Activated T-helper 17 cell treated with anti-CD3 and anti-CD28 coated beads, Interleukin-2, amount 50 U/mL, for 72 hours (primary cell): ENCODE measurements around the gene KAT6B. TPM values are rescaled to one million over a fixed set of nuclear protein-coding genes. Genes with fewer than 3 reads are reported as not detected.

Experiments used
- ATAC-seq: fragments of 150-1000 bp; cut with Tn5 transposase; replicated peaks from 2 replicates; pipeline ENCODE4 v1.10.0; 2021; ENCODE audit warnings: mild to moderate bottlenecking, moderate library complexity
- H3K27ac Mint-ChIP-seq: one replicate; pipeline ENCODE4 v1.8.0; 2022; ENCODE audit warnings: mixed read lengths
- H3K27me3 Mint-ChIP-seq: one replicate; pipeline ENCODE4 v1.8.0; 2022; ENCODE audit warnings: mixed read lengths
- H3K36me3 Mint-ChIP-seq: one replicate; pipeline ENCODE4 v1.8.0; 2022; ENCODE audit warnings: low read depth, mild to moderate bottlenecking, mixed read lengths
- H3K4me1 Mint-ChIP-seq: one replicate; pipeline ENCODE4 v1.8.0; 2022; ENCODE audit warnings: mixed read lengths
- H3K4me3 Mint-ChIP-seq: one replicate; pipeline ENCODE4 v1.8.0; 2022; ENCODE audit warnings: mild to moderate bottlenecking, mixed read lengths
- H3K9me3 Mint-ChIP-seq: one replicate; pipeline ENCODE4 v1.8.0; 2022; ENCODE audit warnings: mixed read lengths
- total RNA-seq, 2 donors: library from RNA; stranded (reverse); gene quantifications; one replicate each; pipeline ENCODE4 v1.2.3, GENCODE V29; 2022

Gene KAT6B
- total RNA-seq, 2 donors from 2014 or later: 20.5 to 25.9 TPM

GRCh38 chr10:74813381-74814259 is 12.8 kb upstream of the KAT6B start:
- Mint-ChIP-seq H3K9me3 (peaks cover 8% of the 10 kb centered on the region), H3K36me3 (no peaks in the 10 kb centered on the region), H3K27ac (no peak overlapping the region), H3K27me3 (no peaks in the 10 kb centered on the region), H3K4me1 (no peaks in the 10 kb centered on the region), H3K4me3 (no peak overlapping the region)
- ATAC-seq: no peak

- peaks cover 8% of the 10 kb centered on the region for H3K9me3 Mint-ChIP-seq
- no peaks in the 10 kb centered on the region for H3K36me3 Mint-ChIP-seq
- H3K27me3 Mint-ChIP-seq: no peaks in the 10 kb centered on the region
- no peak overlapping the region for H3K4me3 Mint-ChIP-seq
- no peaks in the 10 kb centered on the region for H3K4me1 Mint-ChIP-seq
- H3K27ac Mint-ChIP-seq: no peak overlapping the region
- no peak for ATAC-seq
Measured at GRCh38 chr10:74814797-74815196, 11.6 kb upstream of the KAT6B start.

- H3K36me3 Mint-ChIP-seq: no peaks in the 10 kb centered on the region
- ATAC-seq: peak; percentile 21
- no peak overlapping the region for H3K4me3 Mint-ChIP-seq
- peaks cover 8% of the 10 kb centered on the region for H3K9me3 Mint-ChIP-seq
- H3K27me3 Mint-ChIP-seq: no peaks in the 10 kb centered on the region
- no peaks in the 10 kb centered on the region for H3K4me1 Mint-ChIP-seq
- peak overlapping the region; percentile 15 for H3K27ac Mint-ChIP-seq
Measured at GRCh38 chr10:74816824-74817498, 9.4 kb upstream of the KAT6B start.

- peaks cover 16% of the 10 kb centered on the region for H3K4me1 Mint-ChIP-seq
- ATAC-seq: no peak
- peaks cover 7% of the 10 kb centered on the region for H3K36me3 Mint-ChIP-seq
- H3K27ac Mint-ChIP-seq: no peak overlapping the region
- no peaks in the 10 kb centered on the region for H3K27me3 Mint-ChIP-seq
- no peak overlapping the region for H3K4me3 Mint-ChIP-seq
- H3K9me3 Mint-ChIP-seq: peaks cover 8% of the 10 kb centered on the region
Measured at GRCh38 chr10:74821501-74821900, 4.9 kb upstream of the KAT6B start.

- ATAC-seq: no peak
- peak overlapping the region; percentile 16 for H3K27ac Mint-ChIP-seq
- peaks cover 2% of the 10 kb centered on the region for H3K9me3 Mint-ChIP-seq
- H3K36me3 Mint-ChIP-seq: peaks cover 7% of the 10 kb centered on the region
- H3K4me1 Mint-ChIP-seq: peaks cover 19% of the 10 kb centered on the region
- no peaks in the 10 kb centered on the region for H3K27me3 Mint-ChIP-seq
- peak overlapping the region; percentile 83 for H3K4me3 Mint-ChIP-seq
Measured at GRCh38 chr10:74822101-74822500, 4.3 kb upstream of the KAT6B start.

- Mint-ChIP-seq H3K4me1 (peaks cover 23% of the 10 kb centered on the region), H3K9me3 (no peaks in the 10 kb centered on the region), H3K27me3 (no peaks in the 10 kb centered on the region), H3K36me3 (peaks cover 7% of the 10 kb centered on the region), H3K27ac (peak overlapping the region; percentile 16), H3K4me3 (peak overlapping the region; percentile 83)
- no peak for ATAC-seq
Measured at GRCh38 chr10:74822521-74823089, 3.8 kb upstream of the KAT6B start.

GRCh38 chr10:74823791-74824183 is 2.6 kb upstream of the KAT6B start:
- ATAC-seq: no peak
- Mint-ChIP-seq H3K36me3 (peaks cover 7% of the 10 kb centered on the region), H3K4me3 (peak overlapping the region; percentile 83), H3K27me3 (no peaks in the 10 kb centered on the region), H3K4me1 (peaks cover 30% of the 10 kb centered on the region), H3K27ac (peak overlapping the region; percentile 88), H3K9me3 (no peaks in the 10 kb centered on the region)

GRCh38 chr10:74824184-74824899 is 2.1 kb upstream of the KAT6B start:
- no peaks in the 10 kb centered on the region for H3K27me3 Mint-ChIP-seq
- peaks cover 30% of the 10 kb centered on the region for H3K4me1 Mint-ChIP-seq
- peak overlapping the region; percentile 83 for H3K4me3 Mint-ChIP-seq
- H3K9me3 Mint-ChIP-seq: no peaks in the 10 kb centered on the region
- no peak for ATAC-seq
- peak overlapping the region; percentile 88 for H3K27ac Mint-ChIP-seq
- H3K36me3 Mint-ChIP-seq: peaks cover 7% of the 10 kb centered on the region

- ATAC-seq: no peak
- H3K4me1 Mint-ChIP-seq: peaks cover 30% of the 10 kb centered on the region
- no peaks in the 10 kb centered on the region for H3K27me3 Mint-ChIP-seq
- H3K4me3 Mint-ChIP-seq: peak overlapping the region; percentile 83
- H3K36me3 Mint-ChIP-seq: peaks cover 7% of the 10 kb centered on the region
- H3K27ac Mint-ChIP-seq: peak overlapping the region; percentile 88
- H3K9me3 Mint-ChIP-seq: no peaks in the 10 kb centered on the region
Measured at GRCh38 chr10:74824900-74825370, 1.5 kb upstream of the KAT6B start.

- H3K9me3 Mint-ChIP-seq: no peaks in the 10 kb centered on the region
- no peaks in the 10 kb centered on the region for H3K27me3 Mint-ChIP-seq
- peaks cover 7% of the 10 kb centered on the region for H3K36me3 Mint-ChIP-seq
- H3K4me3 Mint-ChIP-seq: peak overlapping the region; percentile 83
- peaks cover 30% of the 10 kb centered on the region for H3K4me1 Mint-ChIP-seq
- ATAC-seq: peak; percentile 9
- H3K27ac Mint-ChIP-seq: peak overlapping the region; percentile 93
Measured at GRCh38 chr10:74825371-74826141, 844 bp upstream of the KAT6B start.

GRCh38 chr10:74827045-74827441 is 643 bp downstream of the KAT6B start:
- H3K4me3 Mint-ChIP-seq: peak overlapping the region; percentile 83
- peak overlapping the region; percentile 93 for H3K27ac Mint-ChIP-seq
- no peaks in the 10 kb centered on the region for H3K27me3 Mint-ChIP-seq
- no peak for ATAC-seq
- peaks cover 34% of the 10 kb centered on the region for H3K4me1 Mint-ChIP-seq
- H3K36me3 Mint-ChIP-seq: peaks cover 7% of the 10 kb centered on the region
- no peaks in the 10 kb centered on the region for H3K9me3 Mint-ChIP-seq

- Mint-ChIP-seq H3K36me3 (peaks cover 7% of the 10 kb centered on the region), H3K4me3 (peak overlapping the region; percentile 83), H3K4me1 (peaks cover 30% of the 10 kb centered on the region), H3K27ac (peak overlapping the region; percentile 93), H3K9me3 (no peaks in the 10 kb centered on the region), H3K27me3 (no peaks in the 10 kb centered on the region)
- no peak for ATAC-seq
Measured at GRCh38 chr10:74827694-74828093, 1.3 kb downstream of the KAT6B start.

- ATAC-seq: no peak
- Mint-ChIP-seq H3K4me1 (peaks cover 21% of the 10 kb centered on the region), H3K27ac (no peak overlapping the region), H3K4me3 (no peak overlapping the region), H3K9me3 (no peaks in the 10 kb centered on the region), H3K27me3 (no peaks in the 10 kb centered on the region), H3K36me3 (peaks cover 7% of the 10 kb centered on the region)
Measured at GRCh38 chr10:74828946-74829345, 2.5 kb downstream of the KAT6B start.
